HepG2 (cell line): Measurements from ENCODE around the gene USB1. TPM values are rescaled to one million over a fixed set of nuclear protein-coding genes. Genes with fewer than 3 reads are reported as not detected.

Source experiments
- ATAC-seq: fragments of 200-7000 bp; cut with Tn5 transposase; 3 replicates; pipeline ENCODE4 v1.9.1; 2020; ENCODE audit warnings: mild to moderate bottlenecking, moderate library complexity
- BruUV-seq: library from RNA; stranded (reverse); fragments of 400-500 nt; replicated peaks from 2 replicates; lab custom pipeline; 2021; lab: Mats Ljungman, UMichigan
- CTCF ChIA-PET: fragments of 300-600 bp; formaldehyde crosslinking; extraction: SDS; loops from one replicate; lab custom pipeline; 2021; ENCODE audit warnings: low total read pairs, inconsistent platforms, low intra/inter-chr PET ratio; lab: Yijun Ruan, JAX
- POLR2A ChIA-PET: fragments of 350-600 bp; sonication (Branson Sonifier 250); formaldehyde crosslinking; loops from one replicate; lab custom pipeline; 2020; ENCODE audit warnings: antibody characterized with exemption, inconsistent platforms; lab: Yijun Ruan, JAX
- DNase-seq: peaks from one replicate; pipeline ENCODE4 v3.0.0-alpha.2; 2015; ENCODE audit warnings: low spot score
- FAIRE-seq: peaks from 3 replicates; lab custom pipeline; 2011; peaks lifted over from hg19 to GRCh38; lab: Jason Lieb, UNC
- H2AFZ ChIP-seq: one replicate; pipeline ENCODE4 v1.6.1; 2011; ENCODE audit warnings: low read length, inconsistent platforms
- H3K27ac ChIP-seq: fragments of 300-600 bp; 3 replicates; pipeline ENCODE4 v1.8.0; 2011; ENCODE audit warnings: mixed run types, mild to moderate bottlenecking, mixed read lengths, low read length, inconsistent platforms; ENCODE audit not compliant: insufficient read depth; ENCODE audit errors: extremely low read length
- H3K27me3 ChIP-seq, 2 experiments: fragments of 200-600 bp in 1 of 2; 2 replicates in 1 of 2; 3 replicates in 1 of 2; pipeline versions ENCODE4 v1.6.0 to v1.8.0; 2011; ENCODE audit warnings: low read length in 2 of 2, mild to moderate bottlenecking in 2 of 2, moderate library complexity in 2 of 2, inconsistent platforms in 1 of 2; ENCODE audit not compliant: insufficient read depth in 2 of 2, control insufficient read depth in 1 of 2
- H3K36me3 ChIP-seq, 2 experiments: fragments of 200-600 bp in 1 of 2; replicated peaks in 1 of 2; 2 replicates in 1 of 2; 3 replicates in 1 of 2; pipeline versions ENCODE4 v1.5.1 to v1.8.0; 2011; ENCODE audit warnings: low read length in 2 of 2, inconsistent platforms in 1 of 2; ENCODE audit not compliant: insufficient read depth in 2 of 2, control insufficient read depth in 1 of 2
- H3K4me1 ChIP-seq: 2 replicates; pipeline ENCODE4 v1.5.1; 2012; ENCODE audit warnings: low read length, inconsistent platforms; ENCODE audit not compliant: insufficient read depth
- H3K4me2 ChIP-seq: 2 replicates; pipeline ENCODE4 v1.6.0; 2011; ENCODE audit warnings: low read depth, low read length, inconsistent platforms
- H3K4me3 ChIP-seq, 3 experiments: fragments of 200-600 bp in 1 of 3; sonication (generic), shearing (Covaris generic) in 1 of 3; replicated peaks in 1 of 3; 2 replicates each; pipeline ENCODE4 v1.5.1; 2011 to 2016; ENCODE audit warnings: low read length in 3 of 3, inconsistent platforms in 2 of 3, low read depth in 2 of 3, mild to moderate bottlenecking in 2 of 3, control low read depth in 1 of 3, mixed read lengths in 1 of 3; ENCODE audit not compliant: insufficient read depth in 1 of 3
- H3K79me2 ChIP-seq: one replicate; pipeline ENCODE4 v1.6.1; 2011; ENCODE audit warnings: low read length, inconsistent platforms; ENCODE audit not compliant: insufficient read depth
- H3K9ac ChIP-seq: 2 replicates; pipeline ENCODE4 v1.6.0; 2011; ENCODE audit warnings: mild to moderate bottlenecking, low read depth, low read length, inconsistent platforms; ENCODE audit not compliant: insufficient read depth
- H3K9me3 ChIP-seq: 2 replicates; pipeline ENCODE4 v1.5.1; 2012; ENCODE audit warnings: mild to moderate bottlenecking, low read length
- H4K20me1 ChIP-seq: 2 replicates; pipeline ENCODE4 v1.6.0; 2011; ENCODE audit warnings: inconsistent platforms, mild to moderate bottlenecking, low read length, moderate library complexity; ENCODE audit not compliant: insufficient read depth
- ETS1 ChIP-seq: sonication (generic); formaldehyde crosslinking; IDR thresholded peaks from 2 replicates; pipeline ENCODE4 v1.4.0; 2020; ENCODE audit warnings: missing genetic modification reagents
- KDM2A ChIP-seq: sonication (generic); formaldehyde crosslinking; IDR thresholded peaks from 2 replicates; pipeline ENCODE4 v1.4.0; 2020; ENCODE audit warnings: low read depth, missing genetic modification reagents, borderline replicate concordance
- KLF9 ChIP-seq: IDR thresholded peaks from 2 replicates; pipeline ENCODE4 v1.6.1; 2016; ENCODE audit warnings: low read depth
- POLR2G ChIP-seq: fragments of 200-400 bp; formaldehyde crosslinking; IDR thresholded peaks from 2 replicates; pipeline ENCODE4 v1.6.1; 2018; ENCODE audit warnings: mild to moderate bottlenecking, low read depth, low read length, moderate library complexity
- SOX13 ChIP-seq, 3 experiments: fragments of 450-650 bp in 1 of 3; sonication (generic) in 1 of 3; formaldehyde crosslinking in 1 of 3; IDR thresholded peaks in 2 of 3; conservative IDR thresholded peaks in 1 of 3; 2 replicates each; pipeline versions ENCODE4 v1.5.0 to v1.6.1; 2016 to 2020; ENCODE audit warnings: antibody characterized with exemption in 1 of 3, mild to moderate bottlenecking in 1 of 3, missing compliant biosample characterization in 1 of 3, missing genetic modification reagents in 1 of 3, moderate library complexity in 1 of 3
- ZFY ChIP-seq: sonication (generic); formaldehyde crosslinking; IDR thresholded peaks from 2 replicates; pipeline ENCODE4 v1.4.0; 2020; ENCODE audit warnings: missing genetic modification reagents
- ZNF263 ChIP-seq: sonication (generic); formaldehyde crosslinking; IDR thresholded peaks from 2 replicates; pipeline ENCODE4 v1.4.0; 2020; ENCODE audit warnings: missing genetic modification reagents
- ZNF383 ChIP-seq: sonication (generic); formaldehyde crosslinking; IDR thresholded peaks from 2 replicates; pipeline ENCODE4 v1.4.0; 2020; ENCODE audit warnings: missing genetic modification reagents, mild to moderate bottlenecking, borderline replicate concordance
- ZNF501 ChIP-seq: sonication (generic); formaldehyde crosslinking; IDR thresholded peaks from 2 replicates; pipeline ENCODE4 v1.5.1; 2020; ENCODE audit warnings: mild to moderate bottlenecking, moderate library complexity, missing genetic modification reagents
- ZNF550 ChIP-seq: sonication (generic); formaldehyde crosslinking; IDR thresholded peaks from 2 replicates; pipeline ENCODE4 v1.4.0; 2020; ENCODE audit warnings: mild to moderate bottlenecking, missing genetic modification reagents, borderline replicate concordance
- ZNF652 ChIP-seq: IDR thresholded peaks from 2 replicates; pipeline ENCODE4 v1.6.1; 2016; ENCODE audit warnings: low read depth, borderline replicate concordance
- ZNF768 ChIP-seq: sonication (generic); formaldehyde crosslinking; IDR thresholded peaks from 2 replicates; pipeline ENCODE4 v1.4.0; 2020; ENCODE audit warnings: missing genetic modification reagents
- ZNF776 ChIP-seq: sonication (generic); formaldehyde crosslinking; IDR thresholded peaks from 2 replicates; pipeline ENCODE4 v1.4.0; 2020; ENCODE audit warnings: mild to moderate bottlenecking, missing genetic modification reagents
- ZNF891 ChIP-seq: sonication (generic); formaldehyde crosslinking; IDR thresholded peaks from 2 replicates; pipeline ENCODE4 v1.5.0; 2020; ENCODE audit warnings: mild to moderate bottlenecking, missing genetic modification reagents
- ZSCAN30 ChIP-seq: sonication (generic); formaldehyde crosslinking; IDR thresholded peaks from 2 replicates; pipeline ENCODE4 v1.5.0; 2020; ENCODE audit warnings: mild to moderate bottlenecking, missing genetic modification reagents
- WGBS: methylation state at CpG from one replicate; pipeline ENCODE4 v1.1.6; 2017; ENCODE audit warnings: low lambda C conversion rate; 5-methylcytosine and 5-hydroxymethylcytosine counted together
- in situ Hi-C: cut with HindIII; loops from 2 replicates; pipeline ENCODE4 v1.10.0; 2017; ENCODE audit warnings: low pct_unique_long_range_greater_than_20kb; ENCODE audit not compliant: extremely low pct_ligation_motif_present
- intact Hi-C: fragments of 100-400 bp; cut with micrococcal nuclease; formaldehyde crosslinking; loops from one replicate; pipeline ENCODE4 v1.10.0; 2022; ENCODE audit not compliant: unreplicated experiment
- polyA plus RNA-seq, 8 experiments: library from polyadenylated mRNA; depleted of rRNA in 3 of 8; stranded (reverse) in 7 of 8; unstranded in 1 of 8; fragments of >200 nt; fragmentation: Illumina TruSeq in 4 of 8; extraction: Trizol in 4 of 8; gene quantifications; 2 replicates each; pipeline versions ENCODE4 v1.2.1 to v1.2.3, GENCODE V29; 2011 to 2016; ENCODE audit warnings: low read depth in 4 of 8, missing spikeins in 1 of 8, mixed read lengths in 1 of 8; ENCODE audit not compliant: insufficient read depth in 1 of 8
- total RNA-seq, 5 experiments: library from RNA; depleted of rRNA; stranded (reverse); fragments of >200 nt; fragmentation: Illumina TruSeq; extraction: Trizol; gene quantifications; 2 replicates each; pipeline ENCODE4 v1.2.3, GENCODE V29; 2016; ENCODE audit warnings: low read depth in 1 of 5

The USB1 gene
- total and polyA plus RNA-seq, 2 of the 13 experiments (the other 11 are each of a cell fraction or from before 2014, with no cell fraction given), result 16.7 to 65.4 TPM

- Histone ChIP-seq H3K27ac (no peak overlapping the region), H3K9ac (no peak overlapping the region), H3K4me3 (no peak overlapping the region), H3K27me3 (no peaks in the 10 kb centered on the region), H3K4me2 (no peak overlapping the region), H4K20me1 (no peaks in the 10 kb centered on the region), H2AFZ (no peak overlapping the region), H3K36me3 (peaks cover 4 to 11% of the 10 kb centered on the region in 2 experiments; a peak in 4 of 5 replicates), H3K4me1 (peaks cover 30% of the 10 kb centered on the region), H3K79me2 (peaks cover 11% of the 10 kb centered on the region), H3K9me3 (no peaks in the 10 kb centered on the region)
- in situ Hi-C loops (loop anchor here (5.0 kb wide), 1 partner anchor 105 kb away; the partner anchor contains the start of gene CFAP20), intact Hi-C loops (loop anchor here (5.0 to 10.0 kb wide), 3 partner anchors 173 to 465 kb away; partner anchors contain the start of gene CSNK2A2)
- 85% methylated on average over 8 of the region's 8 CpGs for WGBS
- no peak for DNase-seq
- TF ChIP-seq ZNF652 (CRISPR knock-in tag) (no peak), ZNF263 (CRISPR knock-in tag) (0 out of 2 replicates have a peak, but pooled peaks have one; percentile 47), ZNF383 (CRISPR knock-in tag) (no peak), SOX13 (IDR thresholded peaks at IDR 0.05) (no peak), SOX13 (CRISPR knock-in tag; conservative IDR thresholded peaks at IDR 0.05 in 1 of 2, IDR thresholded peaks at IDR 0.05 in 1 of 2) (no peak), ZNF891 (CRISPR knock-in tag) (no peak), ZNF768 (peak; percentile 64; the same call in 1 of the 2 replicates), POLR2G (0 out of 2 replicates have a peak, but pooled peaks have one; percentile 11), KLF9 (no peak), ZFY (CRISPR knock-in tag) (no peak), ZNF776 (no peak), ZSCAN30 (no peak), ZNF501 (CRISPR knock-in tag) (no peak), ZNF550 (no peak), ETS1 (no peak), KDM2A (CRISPR knock-in tag) (0 out of 2 replicates have a peak, but pooled peaks have one; percentile 14)
- FAIRE-seq, result no peak
- POLR2A ChIA-PET, result interaction anchor here (2.7 to 5.9 kb wide), 3 partner anchors 11 to 106 kb away, joined by 11 to 101 read pairs (median 28); partner anchors contain the start of gene CFAP20
- BruUV-seq, result no TSS peak
- CTCF ChIA-PET, result interaction anchor here (3.2 kb wide), 1 partner anchor 100 kb away, joined by 40 read pairs; no protein-coding TSS in a partner anchor
- ATAC-seq, result no peak
Observed at GRCh38 chr16:58021661-58022551, 20.7 kb downstream of the USB1 start.
